GM06990 (cell line): ENCODE measurements around the gene PSMA2.

Source experiments
- DNase-seq: peaks from one replicate; pipeline ENCODE4 v3.0.0-alpha.2; 2011; ENCODE audit not compliant: insufficient read length; ENCODE audit errors: extremely low read depth
- H3K27me3 ChIP-seq: replicated peaks from 2 replicates; pipeline ENCODE4 v1.6.0; 2011; ENCODE audit warnings: low read length; ENCODE audit not compliant: control insufficient read depth, insufficient read depth
- H3K36me3 ChIP-seq: 2 replicates; pipeline ENCODE4 v1.5.1; 2011; ENCODE audit warnings: low read length; ENCODE audit not compliant: control insufficient read depth, insufficient read depth
- H3K4me3 ChIP-seq: replicated peaks from 2 replicates; pipeline ENCODE4 v1.5.1; 2011; ENCODE audit warnings: low read depth, mild to moderate bottlenecking, control low read depth, low read length
- TF ChIP-seq, protein P1 (sequence below): IDR thresholded peaks from 2 replicates; pipeline ENCODE4 v1.5.1; 2011; ENCODE audit warnings: low read length, control low read depth, mild to moderate bottlenecking, inconsistent platforms; ENCODE audit not compliant: insufficient read depth, poor library complexity, severe bottlenecking

PSMA2 gene

DNA sequence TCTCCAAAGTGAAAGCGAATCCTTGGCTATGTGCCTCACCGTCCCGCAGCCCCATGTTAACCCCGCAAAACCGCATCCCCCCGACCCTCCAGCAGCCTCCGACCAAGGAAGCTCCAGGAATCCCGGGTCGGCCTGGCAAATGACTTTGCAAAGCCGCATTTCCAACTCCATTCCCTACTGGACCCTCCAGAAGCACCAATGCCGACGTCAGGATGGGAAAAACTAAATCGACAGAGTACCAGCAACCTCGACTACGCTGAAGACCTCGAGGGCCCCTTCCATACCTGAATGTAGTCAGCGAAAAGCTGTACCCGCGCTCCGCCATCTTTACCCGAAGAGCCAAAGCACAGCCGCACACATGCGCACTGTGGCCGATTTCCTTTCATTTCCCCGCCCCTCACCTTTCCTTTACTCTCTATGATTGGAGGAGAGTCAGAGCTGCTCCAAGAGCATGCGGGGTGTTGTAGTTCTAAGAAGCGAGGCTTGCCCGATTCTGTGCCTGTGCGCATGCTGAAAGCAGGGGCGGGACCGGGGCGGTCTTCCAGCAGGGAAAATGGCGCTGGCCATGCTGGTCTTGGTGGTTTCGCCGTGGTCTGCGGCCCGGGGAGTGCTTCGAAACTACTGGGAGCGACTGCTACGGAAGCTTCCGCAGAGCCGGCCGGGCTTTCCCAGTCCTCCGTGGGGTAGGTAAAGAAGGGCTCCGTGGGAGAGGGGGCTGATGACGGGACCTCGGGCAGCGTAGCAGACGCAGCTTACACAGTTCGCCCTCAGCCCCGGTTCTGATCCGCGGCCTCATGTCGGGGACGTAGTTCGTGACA lies at the start of gene PSMA2, which contains the start of gene MRPL32:
Gene PSMA2, minus strand, starts transcription at position 341 of the 818 bp plus-strand sequence. Its CDS starts 16 bp downstream, at position 325.
Gene MRPL32, plus strand, starts transcription at position 543 of the 818 bp plus-strand sequence. Its CDS starts 11 bp downstream, at position 554.
- TF ChIP-seq, protein P1, sequence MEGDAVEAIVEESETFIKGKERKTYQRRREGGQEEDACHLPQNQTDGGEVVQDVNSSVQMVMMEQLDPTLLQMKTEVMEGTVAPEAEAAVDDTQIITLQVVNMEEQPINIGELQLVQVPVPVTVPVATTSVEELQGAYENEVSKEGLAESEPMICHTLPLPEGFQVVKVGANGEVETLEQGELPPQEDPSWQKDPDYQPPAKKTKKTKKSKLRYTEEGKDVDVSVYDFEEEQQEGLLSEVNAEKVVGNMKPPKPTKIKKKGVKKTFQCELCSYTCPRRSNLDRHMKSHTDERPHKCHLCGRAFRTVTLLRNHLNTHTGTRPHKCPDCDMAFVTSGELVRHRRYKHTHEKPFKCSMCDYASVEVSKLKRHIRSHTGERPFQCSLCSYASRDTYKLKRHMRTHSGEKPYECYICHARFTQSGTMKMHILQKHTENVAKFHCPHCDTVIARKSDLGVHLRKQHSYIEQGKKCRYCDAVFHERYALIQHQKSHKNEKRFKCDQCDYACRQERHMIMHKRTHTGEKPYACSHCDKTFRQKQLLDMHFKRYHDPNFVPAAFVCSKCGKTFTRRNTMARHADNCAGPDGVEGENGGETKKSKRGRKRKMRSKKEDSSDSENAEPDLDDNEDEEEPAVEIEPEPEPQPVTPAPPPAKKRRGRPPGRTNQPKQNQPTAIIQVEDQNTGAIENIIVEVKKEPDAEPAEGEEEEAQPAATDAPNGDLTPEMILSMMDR, result no peak
- peak within 1 kb of the TSS; percentile 100 for H3K4me3 ChIP-seq

DNA sequence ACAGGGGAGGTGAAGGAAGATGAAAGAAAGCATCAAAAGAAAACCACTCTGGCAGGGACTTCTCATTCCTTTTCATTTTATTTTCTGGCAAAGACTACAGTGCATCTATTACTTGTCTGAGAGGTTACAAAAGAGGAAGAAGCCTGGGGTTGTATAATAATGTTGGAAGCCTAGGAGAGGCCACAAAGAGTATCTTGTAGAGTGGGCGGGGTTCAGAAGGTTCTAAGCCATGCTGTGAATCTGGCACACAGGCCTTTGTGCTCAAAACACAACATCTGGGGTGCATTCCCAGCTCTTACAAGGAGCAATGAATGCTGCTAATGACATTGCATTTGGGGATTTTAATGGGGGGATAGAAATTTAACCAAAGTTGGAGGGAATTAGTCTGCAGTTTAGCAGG lies 49.6 kb upstream of the PSMA2 start:
- Histone ChIP-seq H3K27me3 (no peaks in the 10 kb centered on the region), H3K4me3 (no peak overlapping the region), H3K36me3 (no peaks in the 10 kb centered on the region)
- TF ChIP-seq, protein P1, result no peak
- DNase-seq, result no peak

More for the DNA sequence above, at the start of gene PSMA2, which contains the start of gene MRPL32:
- no peaks in the 10 kb centered on the region for H3K27me3 ChIP-seq
- DNase-seq, result peak; percentile 91
- H3K36me3 ChIP-seq, result peaks cover 2% of the 10 kb centered on the region; the same call in 1 of the 2 replicates

DNA sequence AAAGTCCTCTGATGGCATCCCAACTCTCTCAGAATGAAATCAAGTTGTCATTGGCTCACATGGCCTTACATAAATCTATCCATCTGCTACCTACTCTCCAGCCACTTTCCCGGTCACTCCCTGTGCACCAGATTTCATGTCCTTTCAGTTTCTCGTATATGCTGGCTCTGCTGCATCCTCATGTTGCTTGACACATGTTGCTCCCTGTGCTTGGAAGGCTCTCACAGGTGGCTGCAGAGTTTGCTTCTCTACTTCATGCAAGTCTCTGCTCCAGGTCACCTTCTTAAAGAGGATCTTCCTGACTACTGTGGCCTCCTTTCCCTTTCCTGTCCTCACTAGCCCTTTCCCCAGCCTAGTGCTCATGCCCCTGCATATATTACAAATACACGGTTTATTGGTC lies 48.5 kb upstream of the PSMA2 start:
- Histone ChIP-seq H3K36me3 (no peaks in the 10 kb centered on the region), H3K4me3 (no peak overlapping the region), H3K27me3 (no peaks in the 10 kb centered on the region)
- TF ChIP-seq, protein P1, result no peak
- no peak for DNase-seq

DNA sequence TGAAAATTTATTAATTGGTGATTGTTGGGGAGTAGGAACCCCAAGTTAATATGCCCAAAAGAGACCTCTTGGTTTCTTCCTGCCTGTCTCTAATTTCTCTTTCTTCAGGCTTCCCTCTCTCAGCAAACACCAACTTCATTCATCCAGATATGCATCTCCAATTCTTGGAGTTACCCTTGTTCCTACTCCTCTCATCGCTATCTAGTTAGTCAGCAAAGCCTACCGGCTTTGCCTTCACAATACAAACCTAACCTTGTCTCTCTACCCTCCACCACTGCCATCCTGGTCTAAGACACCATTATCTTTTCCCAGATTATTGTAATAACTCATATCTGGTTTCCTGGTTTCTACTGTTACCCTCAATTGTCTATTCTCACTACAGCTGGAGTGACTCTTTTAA lies 48.1 kb upstream of the PSMA2 start:
- no peaks in the 10 kb centered on the region for H3K27me3 ChIP-seq
- no peak for DNase-seq
- TF ChIP-seq, protein P1, result no peak
- no peaks in the 10 kb centered on the region for H3K36me3 ChIP-seq
- no peak overlapping the region for H3K4me3 ChIP-seq

DNA sequence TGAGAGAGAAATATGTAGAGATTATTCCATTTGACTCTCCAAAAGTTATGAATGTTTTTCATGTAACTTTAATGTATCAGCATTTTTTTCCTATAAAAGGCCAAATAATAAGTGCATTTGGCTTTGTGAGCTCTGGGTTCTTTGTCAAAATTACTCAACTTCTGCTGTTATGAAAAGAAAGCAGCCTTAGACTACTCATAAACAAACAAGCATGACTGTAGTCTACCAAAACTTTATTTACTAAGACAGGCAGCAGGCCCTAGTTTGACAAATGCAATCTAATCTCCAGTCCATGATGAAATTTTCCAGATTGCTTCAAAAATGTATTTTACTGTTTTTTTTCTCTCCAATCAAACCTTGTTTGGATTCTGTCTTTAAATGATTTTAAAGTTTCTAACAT lies 46.5 kb upstream of the PSMA2 start:
- H3K27me3 ChIP-seq, result no peaks in the 10 kb centered on the region
- no peaks in the 10 kb centered on the region for H3K36me3 ChIP-seq
- no peak for DNase-seq
- no peak overlapping the region for H3K4me3 ChIP-seq
- TF ChIP-seq, protein P1, result no peak
